ENCODE data around the gene AMPD2. TPM values are rescaled to one million over a fixed set of nuclear protein-coding genes. Genes with fewer than 3 reads are reported as not detected.

Gene AMPD2
- 78.9 and 91.8 TPM in 2 replicates for total RNA-seq

DNA sequence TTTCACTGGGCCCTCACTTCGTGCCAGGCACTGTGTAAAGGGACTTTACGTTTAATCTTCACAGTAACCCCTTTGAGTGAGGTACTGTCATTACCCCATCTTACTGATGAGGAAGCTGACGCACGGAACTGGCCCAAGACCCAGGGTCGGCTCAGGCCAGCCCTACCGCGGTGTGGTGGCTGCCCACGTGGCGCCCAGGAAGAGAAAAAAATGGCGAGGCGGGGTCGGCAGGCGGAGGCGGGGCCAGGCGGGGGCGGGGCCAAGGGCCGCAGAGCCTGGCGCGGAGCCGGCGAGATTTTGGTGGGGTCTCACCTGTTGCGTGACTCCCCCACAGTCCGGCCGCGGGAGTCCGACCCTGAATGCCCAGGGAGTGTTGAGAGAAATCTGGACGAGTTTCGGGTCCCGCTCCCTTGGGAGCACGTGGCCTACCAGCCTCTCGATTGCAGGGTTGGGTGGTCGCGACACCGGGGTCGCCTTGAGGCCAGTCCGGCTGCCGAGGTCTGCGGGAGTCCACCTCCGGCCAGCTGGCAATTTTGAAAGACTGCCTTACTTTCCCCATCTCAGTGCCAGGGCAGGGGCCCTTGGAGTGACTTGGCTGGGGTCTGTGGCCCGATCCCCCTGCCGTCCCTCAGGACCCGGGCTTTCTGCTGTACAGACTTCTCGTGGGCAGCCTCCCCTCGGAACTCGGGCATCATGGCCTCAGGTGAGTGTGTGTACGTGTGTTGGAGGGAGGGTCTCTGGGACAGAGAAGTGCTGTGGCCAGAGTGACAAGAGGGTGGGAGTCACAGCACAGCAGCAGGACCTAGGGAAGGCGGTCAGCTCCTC, at the start of gene AMPD2, which contains the start of gene GNAT2:
Gene AMPD2, plus strand, starts transcription at position 262 of the 825 bp plus-strand sequence. CDS start 1,339 bp downstream, outside the sequence.
Gene GNAT2, minus strand, starts transcription at position 41 of the 825 bp plus-strand sequence. CDS start 6,746 bp downstream, outside the sequence.
- intact Hi-C loops (cut with micrococcal nuclease), result loop anchor here (1.0 to 5.0 kb wide), 3 partner anchors 71 to 193 kb away; partner anchors contain the start of genes ATXN7L2, GNAI3 and PSMA5

DNA sequence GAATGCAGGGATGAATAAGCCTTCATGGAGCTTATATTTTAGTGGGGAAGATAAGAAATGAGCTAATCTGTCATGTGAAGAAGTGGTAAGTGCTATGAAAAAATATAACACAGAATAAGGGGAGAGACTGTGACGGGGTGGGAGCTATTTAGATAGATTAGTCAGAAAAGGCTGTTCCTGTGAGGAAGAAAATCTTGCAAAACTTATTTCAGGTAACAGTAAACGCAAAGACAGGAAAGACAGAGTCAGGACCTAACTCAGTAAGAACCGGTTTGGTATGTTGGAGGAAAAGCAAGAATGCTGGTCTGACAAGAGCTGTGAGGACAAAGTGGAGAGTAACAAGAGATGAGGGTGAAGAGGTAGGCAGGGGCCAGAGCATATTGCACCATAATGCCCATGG, 49.2 kb upstream of the AMPD2 start:
- intact Hi-C loops (cut with micrococcal nuclease), result no loop called here

DNA sequence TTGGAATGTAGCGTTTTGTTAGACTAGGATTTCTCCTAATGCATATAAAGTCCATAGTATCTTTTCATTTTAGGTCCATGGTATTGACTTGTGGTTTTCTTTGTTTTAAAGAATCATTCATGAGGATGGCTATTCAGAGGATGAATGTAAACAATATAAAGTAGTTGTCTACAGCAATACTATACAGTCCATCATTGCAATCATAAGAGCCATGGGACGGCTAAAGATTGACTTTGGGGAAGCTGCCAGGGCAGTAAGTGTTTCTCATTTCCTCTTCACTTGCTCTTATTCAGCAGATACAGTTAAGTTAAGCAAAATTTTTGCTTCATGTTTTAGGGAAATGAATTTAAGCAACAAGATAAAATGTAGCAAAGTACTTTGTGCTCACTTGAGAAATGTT, 45.9 kb upstream of the AMPD2 start:
- intact Hi-C loops (cut with micrococcal nuclease), result no loop called here

DNA sequence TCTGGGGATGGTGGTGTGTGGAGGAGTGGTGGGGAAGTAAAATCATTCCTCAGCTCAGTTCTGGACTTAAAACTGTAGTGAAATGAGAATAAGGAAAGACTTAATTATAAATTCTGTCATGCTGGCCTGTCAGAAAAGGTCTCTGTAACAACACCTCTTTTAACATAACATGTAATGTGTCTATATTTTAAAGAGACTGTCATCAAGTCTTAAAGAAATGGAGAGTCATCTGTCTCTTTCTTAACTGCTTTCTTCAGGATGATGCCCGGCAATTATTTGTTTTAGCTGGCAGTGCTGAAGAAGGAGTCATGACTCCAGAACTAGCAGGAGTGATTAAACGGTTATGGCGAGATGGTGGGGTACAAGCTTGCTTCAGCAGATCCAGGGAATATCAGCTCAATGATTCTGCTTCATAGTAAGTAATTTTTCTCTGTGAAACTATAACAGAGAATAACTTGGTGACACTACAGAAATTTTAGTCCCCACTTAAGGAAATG, 40.6 kb upstream of the AMPD2 start:
- intact Hi-C loops (cut with micrococcal nuclease), result no loop called here

DNA sequence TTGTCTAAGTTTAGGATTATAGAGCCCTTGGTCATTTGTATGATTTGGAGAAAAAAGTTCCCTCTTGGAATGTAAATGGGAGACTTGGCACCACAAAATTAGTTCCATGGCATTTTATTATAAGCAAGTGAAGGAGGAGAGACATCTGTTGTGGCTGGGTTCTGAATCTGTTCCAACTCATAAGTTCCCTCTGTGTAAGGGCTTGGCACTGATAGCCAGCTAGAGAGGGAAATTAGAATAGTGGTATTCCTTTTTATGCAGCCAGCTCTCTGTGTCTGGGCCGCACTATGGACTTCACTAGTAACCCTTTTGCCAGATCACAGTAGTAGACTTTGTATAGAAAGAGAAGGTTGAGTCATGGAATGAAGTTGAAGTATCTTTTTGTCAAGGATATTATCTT, 40.1 kb upstream of the AMPD2 start:
- intact Hi-C loops (cut with micrococcal nuclease), result no loop called here

DNA sequence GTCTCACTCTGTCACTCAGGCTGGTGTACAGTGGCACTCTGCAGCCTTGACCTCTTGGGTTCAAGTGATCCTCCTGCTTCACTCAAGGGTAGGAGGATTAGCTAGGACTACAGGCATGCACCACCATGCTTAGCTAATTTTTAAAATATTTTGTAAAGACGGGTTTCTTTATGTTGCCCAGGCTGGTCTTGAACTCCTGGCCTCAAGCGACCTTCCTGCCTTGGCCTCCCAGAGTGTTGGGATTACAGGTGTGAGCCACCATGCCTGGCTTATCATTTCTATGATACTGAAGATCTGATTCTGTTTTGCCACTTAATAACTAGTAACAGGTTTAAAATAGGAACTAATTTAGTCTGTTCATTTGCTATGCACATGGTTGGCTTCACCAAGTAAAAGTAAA, 37.6 kb upstream of the AMPD2 start:
- intact Hi-C loops (cut with micrococcal nuclease), result no loop called here

DNA sequence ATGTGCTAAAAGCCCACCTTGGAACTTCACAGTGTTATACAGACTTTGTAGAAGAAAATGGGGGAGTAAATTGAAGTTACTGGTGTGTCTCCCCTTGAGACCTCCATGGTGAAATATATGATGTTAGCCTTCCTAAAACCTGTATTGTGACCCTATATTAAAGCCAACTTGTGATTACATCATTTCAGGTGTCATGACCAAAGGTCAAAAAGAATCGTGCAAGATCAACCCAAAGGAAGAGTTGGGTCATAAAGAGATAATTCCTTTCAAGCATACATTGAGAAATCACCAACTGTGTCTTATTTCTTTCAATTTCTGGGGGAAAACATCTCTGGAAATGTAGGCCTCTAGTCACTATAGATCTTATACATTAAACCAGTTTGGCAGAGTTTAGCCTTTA, 34.9 kb upstream of the AMPD2 start:
- intact Hi-C loops (cut with micrococcal nuclease), result no loop called here

DNA sequence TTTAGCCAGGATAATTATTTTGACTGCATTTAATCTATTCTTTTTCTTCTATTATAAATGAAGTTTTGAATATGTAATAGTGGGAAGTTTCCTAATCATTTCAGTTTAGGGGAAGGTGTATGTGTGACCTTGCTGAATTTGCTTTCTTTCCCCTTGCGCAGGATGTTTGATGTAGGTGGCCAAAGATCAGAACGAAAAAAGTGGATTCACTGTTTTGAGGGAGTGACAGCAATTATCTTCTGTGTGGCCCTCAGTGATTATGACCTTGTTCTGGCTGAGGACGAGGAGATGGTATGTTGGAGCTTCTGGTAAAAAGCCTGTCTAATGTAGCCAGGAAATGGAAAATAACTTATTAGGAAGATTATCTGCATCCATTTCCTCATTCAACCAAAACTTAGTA, 33.6 kb upstream of the AMPD2 start:
- intact Hi-C loops (cut with micrococcal nuclease), result no loop called here

DNA sequence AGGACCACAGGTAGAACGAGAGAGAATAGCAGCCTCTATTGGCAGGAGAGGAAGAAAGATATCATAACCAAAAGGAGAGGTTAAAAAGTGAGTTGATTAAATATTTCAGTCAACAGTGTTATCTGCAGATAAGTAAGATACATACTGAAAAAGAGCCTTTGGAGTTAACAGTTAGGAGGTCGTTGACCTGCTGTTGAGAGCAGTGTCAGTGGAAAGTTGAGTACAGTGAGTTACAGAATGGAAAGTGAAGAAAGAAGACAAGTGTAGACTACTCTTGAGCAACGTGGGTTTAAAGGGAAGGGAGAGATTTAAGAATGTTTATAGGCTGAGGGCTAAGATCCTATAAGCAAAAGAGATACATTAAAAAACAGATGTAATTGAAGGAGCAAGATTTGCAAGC, 30.5 kb upstream of the AMPD2 start:
- intact Hi-C loops (cut with micrococcal nuclease), result no loop called here

DNA sequence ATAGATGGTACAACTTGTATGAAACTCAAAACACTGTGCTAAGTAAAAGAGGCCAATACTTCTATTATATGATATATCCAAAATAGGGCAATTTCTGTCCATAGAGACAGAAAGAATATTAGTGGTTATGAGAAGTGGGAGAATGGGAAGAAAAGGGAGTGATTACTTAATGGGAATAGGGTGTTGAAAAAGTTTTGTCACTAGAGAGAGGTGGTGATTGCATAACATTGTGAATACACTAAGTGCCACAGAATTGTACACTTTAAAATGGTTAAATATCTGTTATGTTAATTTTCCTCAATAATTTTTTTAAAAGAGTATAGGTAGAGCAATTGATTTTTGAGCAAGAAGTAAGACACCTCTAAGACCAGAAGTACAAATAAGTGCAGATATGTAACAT, 30.0 kb upstream of the AMPD2 start:
- intact Hi-C loops (cut with micrococcal nuclease), result no loop called here

DNA sequence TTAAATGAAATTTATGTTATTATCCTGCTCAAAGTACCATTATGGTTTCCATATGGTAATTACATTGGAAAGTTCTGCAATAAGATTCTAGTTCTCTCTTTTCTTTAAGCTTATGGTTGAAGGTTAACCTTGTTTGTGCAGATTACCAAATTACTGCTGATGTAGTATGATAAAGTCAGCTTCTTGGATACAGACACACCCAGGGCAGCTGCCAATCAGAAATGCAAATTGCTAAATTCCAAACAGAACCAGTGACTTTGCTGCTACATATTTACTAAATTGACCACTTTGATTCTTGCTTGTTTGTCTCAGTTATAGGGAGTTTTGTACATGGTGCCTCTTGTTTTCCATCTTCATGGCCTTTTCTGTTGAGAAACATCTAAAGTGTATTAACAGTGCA, 26.7 kb upstream of the AMPD2 start:
- intact Hi-C loops (cut with micrococcal nuclease), result no loop called here

DNA sequence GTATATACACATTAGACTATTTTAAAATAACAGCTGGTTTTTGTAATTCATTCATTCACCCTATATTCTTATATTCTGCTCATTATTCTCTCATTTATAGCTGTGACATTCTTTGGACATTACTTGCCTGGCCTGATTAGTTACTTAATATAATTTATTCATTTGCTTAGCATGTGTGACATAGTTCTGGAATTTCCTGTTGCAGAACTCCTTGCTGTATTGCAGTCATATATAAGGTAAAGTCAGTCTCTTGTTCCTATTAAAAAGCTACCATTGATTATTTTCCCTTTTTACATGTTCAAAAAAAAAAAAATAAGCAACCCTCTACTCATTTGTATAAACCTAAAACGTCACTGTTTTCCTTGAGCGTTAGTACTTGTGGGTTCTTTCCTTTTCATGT, 24.1 kb upstream of the AMPD2 start:
- intact Hi-C loops (cut with micrococcal nuclease), result no loop called here

DNA sequence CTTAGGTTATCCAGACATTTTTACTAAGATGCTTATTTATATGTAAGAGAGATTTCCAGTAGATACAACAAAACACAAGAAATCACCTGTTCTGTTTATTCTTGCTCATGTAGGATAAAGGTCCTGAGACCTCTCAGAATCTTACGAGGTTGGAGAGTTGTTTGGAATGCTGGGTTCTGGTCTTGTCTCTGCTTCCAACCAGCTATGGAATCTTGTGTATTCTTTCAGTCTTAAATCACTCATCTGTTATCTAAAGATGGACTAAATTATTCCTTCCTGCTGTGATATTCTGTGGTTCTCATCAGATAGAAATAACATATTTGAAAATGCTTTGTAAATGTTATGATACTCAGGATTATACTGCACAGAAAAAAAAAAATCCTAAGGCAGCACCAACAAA, 21.5 kb upstream of the AMPD2 start:
- intact Hi-C loops (cut with micrococcal nuclease), result no loop called here

DNA sequence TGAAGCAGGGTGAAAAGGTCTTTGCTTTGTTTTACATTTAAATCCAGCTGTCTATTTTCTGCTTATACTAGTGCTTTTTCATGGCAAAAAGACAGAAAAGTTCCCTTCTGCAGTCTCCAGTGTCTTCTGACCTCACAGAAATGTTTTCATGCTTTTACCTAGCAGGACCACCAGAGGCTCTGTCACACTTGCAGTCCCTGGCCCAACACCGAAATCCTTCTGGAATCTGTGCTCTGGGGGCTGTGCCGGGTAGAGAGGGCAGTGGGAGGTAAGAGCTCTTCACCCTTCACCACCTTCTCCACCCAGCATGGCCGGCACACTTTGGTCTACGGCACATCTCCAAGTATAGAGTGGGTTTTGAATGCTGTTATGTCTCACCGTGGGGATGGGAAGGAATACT, 21.0 kb upstream of the AMPD2 start:
- intact Hi-C loops (cut with micrococcal nuclease), result no loop called here

DNA sequence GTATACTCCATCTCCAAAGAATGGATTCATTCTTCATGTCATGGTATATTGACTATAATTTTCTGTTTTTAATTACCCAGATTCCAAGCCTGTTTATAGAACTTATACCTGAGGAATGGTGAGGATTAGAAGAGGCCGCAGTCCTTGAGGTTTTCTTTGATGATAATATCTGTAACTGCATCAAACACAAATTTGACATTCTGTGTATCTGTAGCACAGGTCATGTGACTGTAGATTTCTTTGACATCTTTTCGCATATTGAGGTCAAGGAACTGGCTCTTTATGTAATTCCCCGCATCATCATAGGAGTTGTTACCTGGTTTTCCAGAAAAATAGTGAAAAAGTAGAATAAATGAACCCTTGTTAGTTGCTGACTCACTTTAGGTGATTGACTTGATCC, 16.4 kb upstream of the AMPD2 start:
- intact Hi-C loops (cut with micrococcal nuclease), result no loop called here

DNA sequence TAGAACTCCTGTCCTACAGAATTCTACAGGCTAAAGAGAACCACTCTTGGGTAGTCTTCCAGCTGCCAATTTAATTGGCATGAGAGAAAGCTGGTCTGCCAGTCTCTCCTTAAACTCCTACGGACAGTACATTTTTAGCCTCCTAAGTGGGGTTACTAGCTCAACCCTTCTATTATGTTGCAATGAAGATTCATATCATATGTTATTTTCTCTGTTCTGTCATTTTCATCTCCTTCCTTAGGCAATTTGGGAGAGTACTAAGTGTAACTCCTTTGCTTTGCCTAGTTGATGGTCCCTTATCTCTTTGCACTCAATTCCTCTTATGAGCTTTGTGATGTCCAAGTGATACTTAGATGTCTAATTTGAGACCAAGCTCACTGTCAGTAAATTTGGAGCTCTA, 14.3 kb upstream of the AMPD2 start:
- intact Hi-C loops (cut with micrococcal nuclease), result no loop called here

DNA sequence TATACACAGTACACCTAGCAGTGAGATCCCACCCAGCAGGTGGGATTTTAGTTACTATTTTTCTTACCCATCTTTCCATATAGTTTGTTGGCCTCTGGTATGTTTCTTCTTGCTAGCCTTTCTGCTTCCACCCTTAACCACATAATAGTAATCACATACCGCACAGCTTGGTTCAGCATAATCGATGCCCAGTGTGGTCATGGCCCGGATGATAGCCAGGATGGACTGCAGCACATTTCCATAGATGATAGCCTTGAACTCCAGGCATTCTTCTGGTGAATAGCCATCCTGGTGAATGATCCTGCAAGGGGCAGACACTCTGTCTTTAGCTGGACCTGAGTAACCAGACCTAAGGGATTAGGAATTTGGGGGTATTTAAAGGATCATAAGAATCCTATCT, 9.8 kb upstream of the AMPD2 start:
- intact Hi-C loops (cut with micrococcal nuclease), result no loop called here

DNA sequence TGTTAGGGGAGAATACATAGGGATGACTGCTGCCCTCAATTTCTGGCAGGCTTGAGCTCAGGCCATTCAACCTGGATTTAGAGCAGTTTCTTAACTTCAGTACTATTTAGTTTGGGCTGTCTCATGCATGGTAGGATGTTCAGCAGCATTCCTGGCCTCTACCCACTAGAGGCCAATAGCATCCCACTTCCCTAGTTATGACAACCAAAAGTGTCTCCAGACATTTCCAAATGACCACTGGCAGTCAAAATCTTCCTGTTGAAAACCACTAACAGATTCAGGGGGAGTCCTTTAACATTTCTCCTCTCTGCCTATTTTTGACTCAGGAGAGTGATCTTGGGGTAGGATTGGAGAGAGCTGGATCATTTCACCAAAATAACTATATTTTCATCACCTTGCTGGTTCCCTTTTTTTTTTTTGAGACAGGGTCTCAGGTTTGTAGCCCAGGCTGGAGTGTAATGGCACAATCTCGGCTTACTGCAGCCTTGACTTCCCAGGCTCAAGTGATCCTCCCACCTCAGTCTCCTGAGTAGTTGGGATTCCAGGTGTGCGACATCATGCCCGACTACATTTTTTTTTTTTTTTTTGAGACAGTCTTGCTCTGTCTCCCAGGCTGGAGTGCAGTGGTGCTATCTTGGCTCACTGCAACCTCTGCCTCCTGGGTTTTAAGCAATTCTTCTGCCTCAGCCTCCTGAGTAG, 8.9 kb upstream of the AMPD2 start:
- intact Hi-C loops (cut with micrococcal nuclease), result no loop called here

DNA sequence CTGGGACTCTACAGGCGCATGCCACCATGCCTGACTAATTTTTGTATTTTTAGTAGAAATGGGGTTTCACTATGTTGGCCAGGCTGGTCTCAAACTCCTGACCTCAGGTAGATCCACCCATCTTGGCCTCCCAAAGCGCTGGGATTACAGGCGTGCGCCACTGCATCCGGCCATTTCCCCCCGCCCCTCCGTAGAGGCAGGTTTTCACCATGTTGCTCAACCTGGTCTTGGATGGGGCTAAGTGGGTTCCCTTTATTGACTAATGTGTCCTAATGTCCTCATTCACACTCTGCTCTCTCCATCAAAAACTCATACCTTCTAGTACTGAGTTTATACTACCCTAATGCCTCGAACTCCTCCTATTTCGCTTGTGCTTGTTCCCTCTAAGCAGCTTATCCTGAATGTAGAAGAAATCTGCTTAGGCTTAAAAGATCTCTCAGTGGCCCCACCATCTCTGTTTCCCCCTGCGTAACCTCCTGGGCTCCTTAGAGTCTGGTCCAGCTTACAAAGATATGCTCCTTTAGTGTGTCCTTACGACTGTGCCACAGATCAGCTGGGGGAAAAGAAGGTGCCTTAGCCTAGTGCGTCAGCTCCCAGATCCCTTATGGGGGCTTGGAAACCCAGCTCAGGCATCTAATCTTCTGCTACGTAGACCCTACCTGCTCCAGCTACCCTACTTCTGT, 8.2 kb upstream of the AMPD2 start:
- intact Hi-C loops (cut with micrococcal nuclease), result no loop called here

DNA sequence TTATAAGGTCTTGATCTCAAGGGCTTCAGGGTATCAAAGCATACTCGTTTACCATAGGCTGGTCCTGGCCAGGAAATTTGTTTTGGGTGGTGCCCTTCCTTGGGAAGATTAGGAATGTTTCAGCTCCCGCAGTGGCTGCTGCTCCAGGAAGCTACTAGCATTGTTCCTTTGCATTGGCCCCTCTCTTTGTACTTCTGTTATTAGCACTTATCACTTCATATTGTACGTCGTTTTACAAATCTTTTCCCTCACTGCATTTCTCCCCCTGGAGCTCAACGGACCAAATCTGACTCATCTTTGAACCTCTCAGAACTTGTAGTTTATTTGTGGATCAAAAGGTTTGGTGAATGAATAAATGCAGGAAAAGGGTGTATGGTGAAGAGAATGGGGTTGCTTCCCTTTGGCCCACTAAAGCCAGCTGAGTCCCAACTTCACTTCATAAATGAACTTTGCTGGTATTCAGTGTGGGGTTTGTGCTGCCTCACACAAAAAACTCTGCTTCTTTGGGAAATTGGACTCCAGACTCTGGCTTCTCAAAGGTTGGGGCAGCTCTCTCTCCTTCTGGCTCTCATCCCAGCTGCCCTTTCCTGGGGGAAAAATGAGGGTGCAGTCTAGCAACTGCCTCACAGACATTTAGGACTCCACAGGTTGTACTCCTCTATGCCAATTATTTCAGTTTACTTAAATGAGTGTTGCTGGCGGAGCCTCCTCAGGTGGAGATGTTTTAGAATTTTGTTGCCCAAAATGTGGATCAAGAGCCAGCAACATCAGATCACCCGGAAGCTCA, 6.1 kb upstream of the AMPD2 start:
- intact Hi-C loops (cut with micrococcal nuclease), result no loop called here

DNA sequence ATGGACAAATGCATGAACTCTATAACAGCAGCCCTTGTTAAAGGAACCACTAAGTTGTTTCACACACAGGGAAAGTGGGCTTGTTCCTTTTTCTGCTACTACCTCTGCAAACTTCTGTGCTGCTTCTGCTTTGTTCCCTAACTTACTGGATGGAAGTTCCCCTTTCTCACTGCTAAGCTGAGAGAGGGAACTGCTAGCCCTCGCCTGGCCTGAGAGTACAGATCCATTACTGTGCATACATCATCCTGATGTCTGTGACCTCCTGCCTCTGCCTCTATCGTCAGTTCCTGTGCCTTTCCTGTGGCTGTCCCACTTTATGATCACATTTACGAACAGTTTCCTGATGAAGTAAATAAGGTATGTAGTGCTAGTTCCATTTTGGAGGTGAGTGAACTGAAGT, 3.8 kb upstream of the AMPD2 start:
- intact Hi-C loops (cut with micrococcal nuclease), result no loop called here
